Osteoblast (primary cell): ENCODE results near the gene CABLES1. TPM values are rescaled to one million over a fixed set of nuclear protein-coding genes. Genes with fewer than 3 reads are reported as not detected.

Experiments
- DNase-seq: peaks from one replicate; pipeline ENCODE4 v3.0.0; 2011; ENCODE audit warnings: low spot score, mixed read lengths; ENCODE audit not compliant: insufficient read length; ENCODE audit errors: missing footprints
- H2AFZ ChIP-seq: 2 replicates; pipeline ENCODE4 v1.6.0; 2011; ENCODE audit warnings: mild to moderate bottlenecking, low read length
- H3K27ac ChIP-seq: 2 replicates; pipeline ENCODE4 v1.5.1; 2011; ENCODE audit warnings: mild to moderate bottlenecking, low read depth, low read length, moderate library complexity
- H3K27me3 ChIP-seq: 2 replicates; pipeline ENCODE4 v1.6.0; 2012; ENCODE audit warnings: mild to moderate bottlenecking, control low read depth, inconsistent platforms, low read length, moderate library complexity; ENCODE audit not compliant: insufficient read depth
- H3K36me3 ChIP-seq: 2 replicates; pipeline ENCODE4 v1.5.1; 2011; ENCODE audit warnings: mild to moderate bottlenecking, low read length, control low read depth, moderate library complexity; ENCODE audit not compliant: insufficient read depth
- H3K4me1 ChIP-seq: 2 replicates; pipeline ENCODE4 v1.5.1; 2011; ENCODE audit warnings: mild to moderate bottlenecking, low read length, control low read depth, moderate library complexity; ENCODE audit not compliant: insufficient read depth
- H3K4me2 ChIP-seq: 2 replicates; pipeline ENCODE4 v1.6.0; 2011; ENCODE audit warnings: mild to moderate bottlenecking, low read length; ENCODE audit not compliant: insufficient read depth
- H3K4me3 ChIP-seq: fragments of 200-600 bp; sonication (generic); 3 replicates; pipeline ENCODE4 v1.5.1; 2012; ENCODE audit warnings: mild to moderate bottlenecking, low read length, inconsistent platforms; ENCODE audit not compliant: insufficient read depth
- H3K79me2 ChIP-seq: 2 replicates; pipeline ENCODE4 v1.6.0; 2012; ENCODE audit warnings: mild to moderate bottlenecking, low read length, control low read depth, inconsistent platforms; ENCODE audit not compliant: insufficient read depth
- H3K9me3 ChIP-seq: 2 replicates; pipeline ENCODE4 v1.5.1; 2011; ENCODE audit warnings: low read depth, low read length, control low read depth
- H4K20me1 ChIP-seq: 2 replicates; pipeline ENCODE4 v1.6.0; 2012; ENCODE audit warnings: mild to moderate bottlenecking, low read length, control low read depth; ENCODE audit not compliant: insufficient read depth
- CTCF ChIP-seq: IDR thresholded peaks from 2 replicates; pipeline ENCODE4 v1.5.1; 2011; ENCODE audit warnings: mild to moderate bottlenecking, low read depth, low read length, moderate library complexity; ENCODE audit errors: extremely low read depth
- total RNA-seq: library from RNA; depleted of rRNA; stranded (reverse); fragments of >200 nt; gene quantifications from 2 replicates; pipeline ENCODE4 v1.2.3, GENCODE V29; 2012

Gene CABLES1
- total RNA-seq, 1 donor: 13.0 TPM

GRCh38 chr18:23162473-23162872, 27.2 kb downstream of the CABLES1 start:
- Histone ChIP-seq H3K27ac (no peak overlapping the region), H2AFZ (no peak overlapping the region), H3K27me3 (no peaks in the 10 kb centered on the region), H4K20me1 (peaks cover 21% of the 10 kb centered on the region), H3K4me3 (no peak overlapping the region), H3K4me2 (no peak overlapping the region), H3K36me3 (no peaks in the 10 kb centered on the region), H3K9me3 (no peaks in the 10 kb centered on the region), H3K4me1 (peaks cover 11% of the 10 kb centered on the region), H3K79me2 (peaks cover 46% of the 10 kb centered on the region)
- DNase-seq: no peak
- no peak for TF ChIP-seq CTCF

- no peak for TF ChIP-seq CTCF
- DNase-seq: no peak
- Histone ChIP-seq H3K4me3 (no peak overlapping the region), H3K4me2 (no peak overlapping the region), H3K9me3 (no peaks in the 10 kb centered on the region), H3K79me2 (peaks cover 45% of the 10 kb centered on the region), H3K4me1 (peaks cover 12% of the 10 kb centered on the region), H3K27ac (no peak overlapping the region), H4K20me1 (peaks cover 13% of the 10 kb centered on the region), H3K36me3 (no peaks in the 10 kb centered on the region), H3K27me3 (no peaks in the 10 kb centered on the region), H2AFZ (no peak overlapping the region)
Observed at GRCh38 chr18:23163786-23164533, 28.7 kb downstream of the CABLES1 start.

- H3K36me3 ChIP-seq: no peaks in the 10 kb centered on the region
- no peaks in the 10 kb centered on the region for H3K27me3 ChIP-seq
- TF ChIP-seq CTCF: no peak
- DNase-seq: no peak
- H2AFZ ChIP-seq: no peak overlapping the region
- H3K9me3 ChIP-seq: no peaks in the 10 kb centered on the region
- no peak overlapping the region for H3K4me2 ChIP-seq
- peaks cover 51% of the 10 kb centered on the region for H3K79me2 ChIP-seq
- H3K4me1 ChIP-seq: peaks cover 12% of the 10 kb centered on the region
- peaks cover 21% of the 10 kb centered on the region for H4K20me1 ChIP-seq
- H3K4me3 ChIP-seq: no peak overlapping the region
- no peak overlapping the region for H3K27ac ChIP-seq
Observed at GRCh38 chr18:23165271-23166068, 30.2 kb downstream of the CABLES1 start.
